ENCODE data around the gene ZNFX1. TPM values are rescaled to one million over a fixed set of nuclear protein-coding genes. Genes with fewer than 3 reads are reported as not detected.

The ZNFX1 gene
- total and polyA plus RNA-seq, 8 donors: 4.3 to 15.7 (median 6.5) TPM

DNA sequence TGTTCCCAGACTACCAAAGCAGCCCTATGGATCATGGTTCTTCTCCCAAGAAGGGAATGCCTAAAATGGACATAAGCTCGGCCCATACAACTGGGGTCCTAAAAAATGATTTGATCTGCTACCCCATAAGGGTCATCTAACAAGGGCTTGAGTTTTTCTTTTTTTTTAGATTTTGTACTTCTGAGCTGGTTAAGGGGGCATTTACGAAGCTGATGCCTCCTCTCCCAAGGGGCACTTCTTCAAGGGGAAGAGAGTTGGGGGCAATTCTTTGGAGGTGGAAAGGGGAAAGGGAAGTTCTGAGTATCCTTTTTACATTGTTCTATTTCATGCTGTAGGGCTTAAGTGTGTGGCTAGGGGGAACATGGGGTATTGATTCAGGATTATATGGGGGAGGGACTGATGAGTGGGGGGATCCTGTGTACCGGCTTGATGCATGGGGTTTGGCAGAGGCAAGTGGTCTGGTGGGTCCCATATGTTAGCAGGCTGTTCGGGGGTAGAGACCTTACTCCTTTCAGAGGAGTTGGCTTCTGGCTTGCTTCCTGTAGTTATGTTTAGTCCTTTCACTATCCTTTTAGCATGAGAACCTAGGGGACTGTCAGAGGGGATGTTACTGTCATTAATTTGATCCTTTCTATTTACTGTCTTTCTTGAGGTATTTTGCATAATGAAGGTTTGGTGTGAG lies 8.1 kb upstream of the ZNFX1 start:
- Histone ChIP-seq H3K4me3 (no peak overlapping the region), H3K27me3 (no peaks in the 10 kb centered on the region), H3K36me3 (peaks cover 10 to 100% (median 69%) of the 10 kb centered on the region in 3 donors), H3K9me3 (no peaks in the 10 kb centered on the region), H3K4me1 (peaks cover 0 to 10% (median 0%) of the 10 kb centered on the region in 3 donors), H3K27ac (no peak overlapping the region)
- TF ChIP-seq, protein P1, sequence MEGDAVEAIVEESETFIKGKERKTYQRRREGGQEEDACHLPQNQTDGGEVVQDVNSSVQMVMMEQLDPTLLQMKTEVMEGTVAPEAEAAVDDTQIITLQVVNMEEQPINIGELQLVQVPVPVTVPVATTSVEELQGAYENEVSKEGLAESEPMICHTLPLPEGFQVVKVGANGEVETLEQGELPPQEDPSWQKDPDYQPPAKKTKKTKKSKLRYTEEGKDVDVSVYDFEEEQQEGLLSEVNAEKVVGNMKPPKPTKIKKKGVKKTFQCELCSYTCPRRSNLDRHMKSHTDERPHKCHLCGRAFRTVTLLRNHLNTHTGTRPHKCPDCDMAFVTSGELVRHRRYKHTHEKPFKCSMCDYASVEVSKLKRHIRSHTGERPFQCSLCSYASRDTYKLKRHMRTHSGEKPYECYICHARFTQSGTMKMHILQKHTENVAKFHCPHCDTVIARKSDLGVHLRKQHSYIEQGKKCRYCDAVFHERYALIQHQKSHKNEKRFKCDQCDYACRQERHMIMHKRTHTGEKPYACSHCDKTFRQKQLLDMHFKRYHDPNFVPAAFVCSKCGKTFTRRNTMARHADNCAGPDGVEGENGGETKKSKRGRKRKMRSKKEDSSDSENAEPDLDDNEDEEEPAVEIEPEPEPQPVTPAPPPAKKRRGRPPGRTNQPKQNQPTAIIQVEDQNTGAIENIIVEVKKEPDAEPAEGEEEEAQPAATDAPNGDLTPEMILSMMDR (IDR thresholded peaks at IDR 0.05): no peak
- WGBS, 2 donors: 95% methylated on average over 4 of the region's 4 CpGs
- DNase-seq (no peak), ATAC-seq (no peak), FAIRE-seq (no peak)
- intact Hi-C loops (cut with DNase I): no loop called here

DNA sequence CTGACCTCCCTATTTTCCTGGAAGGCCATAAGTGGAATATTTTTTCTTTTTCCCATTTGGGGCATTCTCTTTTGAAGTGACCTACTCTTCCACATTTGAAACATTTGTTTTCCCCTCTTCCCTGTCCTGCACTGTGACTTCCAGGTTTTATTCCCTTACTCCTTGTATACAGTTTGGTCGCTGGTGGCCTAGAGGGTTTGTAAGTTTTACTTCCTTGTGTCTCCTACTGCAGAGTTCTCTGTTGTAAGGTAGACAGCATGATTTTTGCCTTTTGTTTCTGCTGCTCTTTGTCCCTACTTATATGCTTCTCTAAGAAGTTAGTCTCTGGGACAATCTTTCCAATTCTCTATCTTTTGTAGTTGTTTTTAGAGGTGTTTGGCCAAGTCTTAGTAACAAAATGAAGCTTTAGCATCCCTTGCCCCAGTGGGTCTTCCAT lies 7.4 kb upstream of the ZNFX1 start:
- DNase-seq: no peak
- Histone ChIP-seq H3K36me3 (peaks cover 10 to 99% (median 72%) of the 10 kb centered on the region in 3 donors), H3K9me3 (no peaks in the 10 kb centered on the region), H3K4me3 (no peak overlapping the region), H3K27ac (no peak overlapping the region), H3K27me3 (no peaks in the 10 kb centered on the region), H3K4me1 (peaks cover 0 to 10% (median 0%) of the 10 kb centered on the region in 3 donors)
- FAIRE-seq: no peak
- 92 to 98% methylated on average over 1 of the region's 1 CpG for WGBS, 2 donors
- TF ChIP-seq, protein P1 (IDR thresholded peaks at IDR 0.05): no peak
- intact Hi-C loops (cut with DNase I): no loop called here
- no peak for ATAC-seq

DNA sequence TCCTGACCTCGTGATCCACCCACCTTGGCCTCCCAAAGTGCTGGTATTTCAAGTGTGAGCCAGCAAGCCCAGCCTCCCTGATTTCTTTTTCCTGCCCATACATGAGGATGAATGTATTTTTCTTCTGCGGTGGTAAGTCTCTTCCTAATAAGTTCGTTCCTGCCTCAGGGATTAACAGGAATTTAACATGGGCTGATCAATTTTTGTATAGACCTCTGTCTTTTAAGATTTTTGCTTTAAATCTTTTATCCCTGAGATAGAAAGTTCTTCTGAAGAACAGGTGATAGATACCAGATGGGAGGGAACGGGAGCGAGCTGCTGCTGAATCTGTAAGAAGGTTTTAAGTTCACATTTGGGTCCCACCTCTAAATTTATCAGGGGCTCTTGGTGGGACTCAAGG lies 7.0 kb upstream of the ZNFX1 start:
- no peak for DNase-seq
- intact Hi-C loops (cut with DNase I): no loop called here
- H3K27me3 ChIP-seq: no peaks in the 10 kb centered on the region
- no peak for FAIRE-seq
- TF ChIP-seq, protein P1 (IDR thresholded peaks at IDR 0.05): no peak
- H3K27ac ChIP-seq: no peak overlapping the region
- peaks cover 10 to 99% (median 76%) of the 10 kb centered on the region in 3 donors for H3K36me3 ChIP-seq
- no peak for ATAC-seq
- H3K4me1 ChIP-seq: peaks cover 0 to 13% (median 0%) of the 10 kb centered on the region in 3 donors
- 96 to 98% methylated on average over 5 of the region's 5 CpGs for WGBS, 2 donors
- H3K9me3 ChIP-seq: no peaks in the 10 kb centered on the region
- H3K4me3 ChIP-seq: no peak overlapping the region

DNA sequence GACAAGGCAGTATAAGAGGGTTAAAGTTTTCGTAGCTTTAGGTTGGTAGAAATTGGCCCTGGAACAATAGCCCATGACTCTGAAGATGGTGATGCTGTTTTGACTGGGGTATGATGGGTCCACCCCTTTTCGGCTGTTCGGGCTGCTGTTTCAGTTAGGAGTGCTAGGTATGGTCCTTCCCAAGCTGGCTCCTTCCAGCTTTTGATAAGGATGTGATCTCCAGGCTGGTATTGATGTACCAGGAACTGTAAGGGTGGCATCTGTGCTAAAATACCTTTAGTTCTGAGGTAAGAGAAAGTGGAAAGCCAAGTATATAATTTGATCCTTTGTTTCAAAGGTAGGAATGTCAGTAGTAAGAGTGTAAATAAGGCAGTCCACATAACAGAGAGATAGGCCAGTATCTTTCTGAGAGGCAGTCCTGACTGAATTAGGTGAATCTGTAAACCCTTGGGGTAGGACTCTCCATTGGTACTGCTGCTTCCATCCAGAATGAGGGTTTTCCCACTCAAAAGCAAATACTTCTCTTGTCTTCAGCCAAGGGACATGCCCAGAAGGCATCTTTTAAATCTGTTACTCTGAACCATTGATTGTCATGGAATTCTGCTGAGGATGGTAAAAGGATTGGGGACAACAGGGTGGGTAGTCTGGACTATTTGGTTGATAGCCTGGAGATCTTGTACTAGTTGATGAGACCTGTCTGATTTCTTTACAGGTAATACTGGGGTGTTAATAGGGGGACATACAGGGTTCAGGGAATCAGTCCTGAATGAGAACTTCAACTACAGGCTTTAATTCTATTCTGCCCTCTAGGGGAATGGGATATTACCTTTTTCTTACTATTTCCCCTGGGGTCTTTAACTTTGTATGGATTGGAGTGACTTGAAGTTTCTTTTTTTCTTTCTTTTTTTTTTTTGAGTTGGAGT lies 6.1 kb upstream of the ZNFX1 start:
- FAIRE-seq: no peak
- no peak overlapping the region for H3K4me3 ChIP-seq
- no peaks in the 10 kb centered on the region for H3K27me3 ChIP-seq
- WGBS, 2 donors: 95 to 96% methylated on average over 3 of the region's 3 CpGs
- DNase-seq: no peak
- H3K9me3 ChIP-seq: no peaks in the 10 kb centered on the region
- intact Hi-C loops (cut with DNase I): no loop called here
- H3K27ac ChIP-seq: no peak overlapping the region
- TF ChIP-seq, protein P1 (IDR thresholded peaks at IDR 0.05): no peak
- H3K4me1 ChIP-seq: peaks cover 0 to 18% (median 0%) of the 10 kb centered on the region in 3 donors
- no peak for ATAC-seq
- peaks cover 10 to 92% (median 73%) of the 10 kb centered on the region in 3 donors for H3K36me3 ChIP-seq
